ENCODE results near the gene IL21R.

GRCh38 chr16:27482397-27483087, 80.6 kb downstream of the IL21R start:
- TF ChIP-seq CTCF (tag by site-specific recombination; IDR thresholded peaks at IDR 0.05) (no peak), ZNF354C (tag by site-specific recombination; IDR thresholded peaks at IDR 0.05; ENCODE audit: borderline replicate concordance, low read depth) (no peak), ZNF48 (tag by site-specific recombination; IDR thresholded peaks at IDR 0.05) (no peak), SETDB1 (IDR thresholded peaks at IDR 0.05; ENCODE audit: insufficient read length, low read length) (no peak), YY1 (tag by site-specific recombination; IDR thresholded peaks at IDR 0.05) (no peak), MEIS1 (CRISPR knock-in tag; IDR thresholded peaks at IDR 0.05; ENCODE audit: borderline replicate concordance) (no peak), ZNF830 (tag by site-specific recombination; IDR thresholded peaks at IDR 0.05; ENCODE audit: low read depth) (no peak)

All from HEK293 (cell line).